DND-41 (cell line): ENCODE measurements around the gene SMIM36.

Experiments
- EZH2 ChIP-seq: IDR thresholded peaks from 3 replicates; pipeline ENCODE4 v1.6.1; 2012; ENCODE audit warnings: borderline replicate concordance, low read depth, mild to moderate bottlenecking, moderate library complexity, low read length, inconsistent platforms; ENCODE audit not compliant: severe bottlenecking
- TF ChIP-seq, protein P1 (sequence below): IDR thresholded peaks from 2 replicates; pipeline ENCODE4 v1.5.1; 2012; ENCODE audit warnings: borderline replicate concordance, low read length, moderate library complexity, mild to moderate bottlenecking; ENCODE audit not compliant: poor library complexity, severe bottlenecking; ENCODE audit errors: extremely low read depth

DNA sequence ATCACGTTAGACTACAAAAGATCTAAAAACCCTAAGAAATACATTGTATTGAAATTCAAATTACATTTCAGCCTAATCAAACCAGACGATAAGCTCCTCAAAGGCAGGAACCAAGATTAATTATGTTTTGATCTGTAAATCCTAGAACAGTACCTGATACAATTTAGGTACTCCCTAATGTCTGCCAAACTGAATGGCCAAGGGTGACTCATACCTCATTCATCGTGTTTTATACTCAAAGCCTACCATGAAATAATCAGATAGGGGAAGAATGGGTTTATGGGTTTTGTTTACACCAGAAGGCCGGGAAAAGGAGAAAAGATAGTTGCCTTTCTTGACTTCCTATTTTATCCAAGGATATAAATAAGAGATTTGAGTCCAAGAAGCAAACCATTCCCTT, 108.9 kb downstream of the SMIM36 start:
- TF ChIP-seq, protein P1, sequence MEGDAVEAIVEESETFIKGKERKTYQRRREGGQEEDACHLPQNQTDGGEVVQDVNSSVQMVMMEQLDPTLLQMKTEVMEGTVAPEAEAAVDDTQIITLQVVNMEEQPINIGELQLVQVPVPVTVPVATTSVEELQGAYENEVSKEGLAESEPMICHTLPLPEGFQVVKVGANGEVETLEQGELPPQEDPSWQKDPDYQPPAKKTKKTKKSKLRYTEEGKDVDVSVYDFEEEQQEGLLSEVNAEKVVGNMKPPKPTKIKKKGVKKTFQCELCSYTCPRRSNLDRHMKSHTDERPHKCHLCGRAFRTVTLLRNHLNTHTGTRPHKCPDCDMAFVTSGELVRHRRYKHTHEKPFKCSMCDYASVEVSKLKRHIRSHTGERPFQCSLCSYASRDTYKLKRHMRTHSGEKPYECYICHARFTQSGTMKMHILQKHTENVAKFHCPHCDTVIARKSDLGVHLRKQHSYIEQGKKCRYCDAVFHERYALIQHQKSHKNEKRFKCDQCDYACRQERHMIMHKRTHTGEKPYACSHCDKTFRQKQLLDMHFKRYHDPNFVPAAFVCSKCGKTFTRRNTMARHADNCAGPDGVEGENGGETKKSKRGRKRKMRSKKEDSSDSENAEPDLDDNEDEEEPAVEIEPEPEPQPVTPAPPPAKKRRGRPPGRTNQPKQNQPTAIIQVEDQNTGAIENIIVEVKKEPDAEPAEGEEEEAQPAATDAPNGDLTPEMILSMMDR = no peak
- no peak for TF ChIP-seq EZH2
